Heart left ventricle (tissue), 13 donors: ENCODE data around the gene HIP1.

ENCODE experiments used
- CTCF ChIP-seq, 12 donors: fragments of 200-600 bp; sonication (generic) in 4 of 12; IDR thresholded peaks; one replicate each; pipeline versions ENCODE4 v1.5.0 to v1.8.0; 2018 to 2022; ENCODE audit warnings: antibody characterized with exemption in 12 of 12, mild to moderate bottlenecking in 5 of 12
- POLR2A ChIP-seq, 2 donors: fragments of 450-650 bp; IDR thresholded peaks; one replicate each; pipeline ENCODE4 v1.6.1; 2017; ENCODE audit warnings: antibody characterized with exemption in 2 of 2, mild to moderate bottlenecking in 2 of 2, moderate library complexity in 2 of 2
- donor health status: ischemic (EF 13 %, LVEDD 7.1; RV severe dilation, severe dysfunction).
- donor health status: DM: no; HTN: yes; CAD: no.
- donor health status: DM: no; HTN: no; CAD: no.
- donor health status: ischemic (EF 25% LVEDD 6.9; RV normal size, moderate dysfunction).
- donor health status: ischemic (EF 25% LVEDD 5.7; RV mildly dilated, moderate dysfunction).
- donor health status: ischemic (EF 35%, LVEDD 5.7; RV mildly dilated, moderate dysfunction).
- donor health status: nonischemic (EF 11% LVEDD 7.7; RV severe dilation, severe dysfunction).
- donor health status: DM: yes; HTN: yes; CAD: no.
- donor health status: PGD.
- donor health status: ischemic (EF 29% LVEDD 5.4; RV normal size, mild dysfunction).
- donor health status: nonischemic (EF 23%, LVEDD 6.1; RV moderate dilation, normal function).

- TF ChIP-seq CTCF (IDR thresholded peaks at IDR 0.05) (no peak), POLR2A (IDR thresholded peaks at IDR 0.05) (no peak)
These were observed 119.1 kb downstream of the HIP1 start for GRCh38 chr7:75619636-75620035.
